ENCODE results near the gene SYT1.

Gene SYT1

GRCh38 chr12:79124385-79124784 is 259.8 kb downstream of the SYT1 start:
- Histone ChIP-seq H3K27ac (ENCODE audit: low read length, poor library complexity, severe bottlenecking) (no peak overlapping the region), H3K4ac (ENCODE audit: low read depth in 1 of 2, low read length in 2 of 2) (no peak overlapping the region), H3K4me3 (ENCODE audit: insufficient read depth in 1 of 2, low read depth in 1 of 2, low read length in 2 of 2) (no peak overlapping the region), H4K8ac (ENCODE audit: low read length) (no peak overlapping the region), H3K4me1 (ENCODE audit: control insufficient read depth, insufficient read depth, low read depth, low read length) (no peaks in the 10 kb centered on the region), H3K9me3 (ENCODE audit: control insufficient read depth, low read length) (no peaks in the 10 kb centered on the region), H3K23ac (ENCODE audit: low read length in 2 of 2) (no peak overlapping the region), H3K9ac (ENCODE audit: low read length) (no peak overlapping the region), H3K79me1 (replicated peaks; ENCODE audit: low read length, poor library complexity, severe bottlenecking) (no peaks in the 10 kb centered on the region), H4K91ac (ENCODE audit: low read length) (no peak overlapping the region), H3K18ac (ENCODE audit: low read depth in 1 of 2, low read length in 2 of 2) (no peak overlapping the region), H2BK120ac (ENCODE audit: low read depth, low read length) (no peak overlapping the region), H2BK5ac (ENCODE audit: low read depth, low read length, poor library complexity, severe bottlenecking) (no peak overlapping the region), H2BK15ac (ENCODE audit: low read depth, poor library complexity, severe bottlenecking) (no peak overlapping the region), H2AK5ac (ENCODE audit: low read length, severe bottlenecking) (no peak overlapping the region), H3K36me3 (ENCODE audit: control insufficient read depth in 1 of 2, insufficient read depth in 2 of 2, low read depth in 1 of 2, low read length in 2 of 2) (no peaks in the 10 kb centered on the region), H3K27me3 (ENCODE audit: control insufficient read depth in 1 of 2, insufficient read depth in 1 of 2, low read length in 2 of 2) (no peaks in the 10 kb centered on the region), H2BK12ac (ENCODE audit: low read length in 2 of 2) (no peak overlapping the region), H3K4me2 (ENCODE audit: low read length, poor library complexity, severe bottlenecking) (no peak overlapping the region), H2AFZ (ENCODE audit: low read depth, low read length) (no peak overlapping the region), H3K14ac (ENCODE audit: low read length in 2 of 2) (no peak overlapping the region)
- no CpG with 5 or more reads among the region's 5 CpGs for WGBS
- DNase-seq: no peak

GRCh38 chr12:79125358-79125757 is 260.8 kb downstream of the SYT1 start:
- DNase-seq: no peak
- WGBS: 89% methylated on average over 1 of the region's 2 CpGs

GRCh38 chr12:79127271-79127751 is 262.7 kb downstream of the SYT1 start:
- no peak overlapping the region for H3K4me3 ChIP-seq (ENCODE audit: insufficient read depth in 1 of 2, low read depth in 1 of 2, low read length in 2 of 2)
- H4K8ac ChIP-seq (ENCODE audit: low read length): no peak overlapping the region
- no peak overlapping the region for H3K27ac ChIP-seq (ENCODE audit: low read length, poor library complexity, severe bottlenecking)
- H3K27me3 ChIP-seq (ENCODE audit: control insufficient read depth in 1 of 2, insufficient read depth in 1 of 2, low read length in 2 of 2): no peaks in the 10 kb centered on the region
- peak; percentile 82 for DNase-seq
- no peak overlapping the region for H2BK5ac ChIP-seq (ENCODE audit: low read depth, low read length, poor library complexity, severe bottlenecking)
- no peaks in the 10 kb centered on the region for H3K4me1 ChIP-seq (ENCODE audit: control insufficient read depth, insufficient read depth, low read depth, low read length)
- H3K79me1 ChIP-seq (replicated peaks; ENCODE audit: low read length, poor library complexity, severe bottlenecking): no peaks in the 10 kb centered on the region
- 66% methylated on average over 3 of the region's 3 CpGs for WGBS
- H3K9me3 ChIP-seq (ENCODE audit: control insufficient read depth, low read length): no peaks in the 10 kb centered on the region
- H3K14ac ChIP-seq (ENCODE audit: low read length in 2 of 2): no peak overlapping the region
- no peak overlapping the region for H2BK15ac ChIP-seq (ENCODE audit: low read depth, poor library complexity, severe bottlenecking)
- H3K23ac ChIP-seq (ENCODE audit: low read length in 2 of 2): no peak overlapping the region
- H3K4me2 ChIP-seq (ENCODE audit: low read length, poor library complexity, severe bottlenecking): no peak overlapping the region
- no peak overlapping the region for H2AK5ac ChIP-seq (ENCODE audit: low read length, severe bottlenecking)
- no peak overlapping the region for H3K18ac ChIP-seq (ENCODE audit: low read depth in 1 of 2, low read length in 2 of 2)
- H3K36me3 ChIP-seq (ENCODE audit: control insufficient read depth in 1 of 2, insufficient read depth in 2 of 2, low read depth in 1 of 2, low read length in 2 of 2): no peaks in the 10 kb centered on the region
- H3K4ac ChIP-seq (ENCODE audit: low read depth in 1 of 2, low read length in 2 of 2): peak overlapping the region in 1 of 2 experiments; percentile 26
- no peak overlapping the region for H3K9ac ChIP-seq (ENCODE audit: low read length)
- no peak overlapping the region for H4K91ac ChIP-seq (ENCODE audit: low read length)
- H2BK12ac ChIP-seq (ENCODE audit: low read length in 2 of 2): no peak overlapping the region
- H2BK120ac ChIP-seq (ENCODE audit: low read depth, low read length): no peak overlapping the region
- no peak overlapping the region for H2AFZ ChIP-seq (ENCODE audit: low read depth, low read length)

More at GRCh38 chr12:79125358-79125757, 260.8 kb downstream of the SYT1 start:
- no peaks in the 10 kb centered on the region for H3K79me1 ChIP-seq (replicated peaks; ENCODE audit: low read length, poor library complexity, severe bottlenecking)
- no peak overlapping the region for H4K91ac ChIP-seq (ENCODE audit: low read length)
- no peak overlapping the region for H3K9ac ChIP-seq (ENCODE audit: low read length)
- no peak overlapping the region for H3K4ac ChIP-seq (ENCODE audit: low read depth in 1 of 2, low read length in 2 of 2)
- H3K27ac ChIP-seq (ENCODE audit: low read length, poor library complexity, severe bottlenecking): no peak overlapping the region
- no peak overlapping the region for H2BK12ac ChIP-seq (ENCODE audit: low read length in 2 of 2)
- no peak overlapping the region for H2AFZ ChIP-seq (ENCODE audit: low read depth, low read length)
- H2AK5ac ChIP-seq (ENCODE audit: low read length, severe bottlenecking): no peak overlapping the region
- H3K14ac ChIP-seq (ENCODE audit: low read length in 2 of 2): no peak overlapping the region
- no peak overlapping the region for H4K8ac ChIP-seq (ENCODE audit: low read length)
- H3K4me1 ChIP-seq (ENCODE audit: control insufficient read depth, insufficient read depth, low read depth, low read length): no peaks in the 10 kb centered on the region
- H2BK120ac ChIP-seq (ENCODE audit: low read depth, low read length): no peak overlapping the region
- H3K23ac ChIP-seq (ENCODE audit: low read length in 2 of 2): no peak overlapping the region
- no peak overlapping the region for H3K18ac ChIP-seq (ENCODE audit: low read depth in 1 of 2, low read length in 2 of 2)
- H2BK5ac ChIP-seq (ENCODE audit: low read depth, low read length, poor library complexity, severe bottlenecking): no peak overlapping the region
- no peak overlapping the region for H3K4me3 ChIP-seq (ENCODE audit: insufficient read depth in 1 of 2, low read depth in 1 of 2, low read length in 2 of 2)
- no peaks in the 10 kb centered on the region for H3K36me3 ChIP-seq (ENCODE audit: control insufficient read depth in 1 of 2, insufficient read depth in 2 of 2, low read depth in 1 of 2, low read length in 2 of 2)
- H2BK15ac ChIP-seq (ENCODE audit: low read depth, poor library complexity, severe bottlenecking): no peak overlapping the region
- no peaks in the 10 kb centered on the region for H3K9me3 ChIP-seq (ENCODE audit: control insufficient read depth, low read length)
- H3K27me3 ChIP-seq (ENCODE audit: control insufficient read depth in 1 of 2, insufficient read depth in 1 of 2, low read length in 2 of 2): no peaks in the 10 kb centered on the region
- H3K4me2 ChIP-seq (ENCODE audit: low read length, poor library complexity, severe bottlenecking): no peak overlapping the region

- DNase-seq: no peak
- Histone ChIP-seq H4K8ac (ENCODE audit: low read length) (no peak overlapping the region), H2BK120ac (ENCODE audit: low read depth, low read length) (no peak overlapping the region), H3K14ac (ENCODE audit: low read length in 2 of 2) (no peak overlapping the region), H4K91ac (ENCODE audit: low read length) (no peak overlapping the region), H3K9me3 (ENCODE audit: control insufficient read depth, low read length) (no peaks in the 10 kb centered on the region), H3K4ac (ENCODE audit: low read depth in 1 of 2, low read length in 2 of 2) (no peak overlapping the region), H3K18ac (ENCODE audit: low read depth in 1 of 2, low read length in 2 of 2) (no peak overlapping the region), H3K4me1 (ENCODE audit: control insufficient read depth, insufficient read depth, low read depth, low read length) (no peaks in the 10 kb centered on the region), H3K4me2 (ENCODE audit: low read length, poor library complexity, severe bottlenecking) (no peak overlapping the region), H3K9ac (ENCODE audit: low read length) (no peak overlapping the region), H2AFZ (ENCODE audit: low read depth, low read length) (no peak overlapping the region), H2AK5ac (ENCODE audit: low read length, severe bottlenecking) (no peak overlapping the region), H3K23ac (ENCODE audit: low read length in 2 of 2) (no peak overlapping the region), H3K27ac (ENCODE audit: low read length, poor library complexity, severe bottlenecking) (no peak overlapping the region), H3K4me3 (ENCODE audit: insufficient read depth in 1 of 2, low read depth in 1 of 2, low read length in 2 of 2) (no peak overlapping the region), H2BK5ac (ENCODE audit: low read depth, low read length, poor library complexity, severe bottlenecking) (no peak overlapping the region), H3K27me3 (ENCODE audit: control insufficient read depth in 1 of 2, insufficient read depth in 1 of 2, low read length in 2 of 2) (no peaks in the 10 kb centered on the region), H3K79me1 (replicated peaks; ENCODE audit: low read length, poor library complexity, severe bottlenecking) (no peaks in the 10 kb centered on the region), H3K36me3 (ENCODE audit: control insufficient read depth in 1 of 2, insufficient read depth in 2 of 2, low read depth in 1 of 2, low read length in 2 of 2) (no peaks in the 10 kb centered on the region), H2BK15ac (ENCODE audit: low read depth, poor library complexity, severe bottlenecking) (no peak overlapping the region), H2BK12ac (ENCODE audit: low read length in 2 of 2) (no peak overlapping the region)
- no CpG with 5 or more reads among the region's 1 CpG for WGBS
Measured at GRCh38 chr12:79128956-79129355, 264.4 kb downstream of the SYT1 start.
